Epidermal melanocyte (primary cell): ENCODE measurements around the gene KRT79.

Experiments
- DNase-seq: peaks from one replicate; pipeline ENCODE4 v3.0.0; 2011; ENCODE audit warnings: low spot score; ENCODE audit not compliant: insufficient read length

Gene KRT79

DNA sequence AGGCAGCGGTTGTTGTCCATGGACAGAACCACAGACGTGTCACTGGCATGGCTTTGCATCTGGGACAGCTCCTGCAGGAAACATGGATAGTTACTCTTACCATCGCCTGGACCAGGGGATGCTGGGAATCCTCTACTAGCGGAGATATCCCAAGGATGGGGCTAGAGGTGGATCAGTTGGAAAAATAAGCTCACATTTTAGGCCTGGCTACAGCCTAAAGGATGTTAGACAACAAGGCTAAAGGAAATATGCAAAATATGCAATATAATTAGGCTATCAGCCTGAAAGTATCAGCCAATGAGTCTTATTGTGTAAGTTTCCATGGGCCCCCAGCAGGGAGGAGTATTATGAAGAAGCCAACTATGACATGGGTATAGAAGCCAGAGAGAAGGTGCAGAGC, 61.9 kb downstream of the KRT79 start:
- DNase-seq, result no peak

DNA sequence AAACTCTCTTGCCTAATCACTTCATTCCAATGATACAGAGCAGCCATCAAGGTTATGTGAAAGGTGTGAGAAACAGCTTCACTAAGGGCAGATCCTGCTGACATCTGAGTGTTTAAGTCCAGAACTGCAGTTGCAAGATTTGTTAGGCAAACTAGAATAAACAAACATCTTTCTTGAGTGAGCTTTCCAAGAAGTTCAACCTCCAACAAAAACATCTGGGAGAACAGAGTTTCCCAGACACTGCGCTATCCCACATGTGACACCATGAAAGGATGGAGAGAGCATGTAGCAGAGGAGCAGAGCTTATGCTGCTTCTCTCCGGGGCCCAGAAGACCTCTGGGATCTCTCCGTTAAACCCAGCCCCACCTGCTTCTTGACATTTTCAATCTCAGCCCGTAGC, 62.6 kb downstream of the KRT79 start:
- no peak for DNase-seq
